Measurements from ENCODE around the gene OSBPL6.

Gene OSBPL6

DNA sequence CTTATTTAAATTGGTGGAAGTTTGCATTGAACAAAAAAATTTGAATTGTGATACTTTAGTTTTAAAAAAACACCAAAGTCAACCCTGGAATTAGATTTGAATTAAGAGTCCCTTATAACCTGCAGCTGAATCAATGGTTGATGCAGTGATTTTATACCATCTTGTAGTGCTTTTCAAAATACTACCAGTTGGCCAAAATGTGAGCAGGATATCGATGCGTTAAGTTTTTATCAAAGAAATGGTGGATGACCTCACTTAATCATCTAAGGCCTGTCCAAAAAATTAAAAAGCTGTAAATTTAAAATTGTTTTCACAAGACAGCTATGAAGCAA is 48.2 kb downstream of the OSBPL6 start:
- DNase-seq, result peak; percentile 81

- DNase-seq, result no peak
These were observed 49.6 kb downstream of the OSBPL6 start for GRCh38 chr2:178243961-178244360.

DNA sequence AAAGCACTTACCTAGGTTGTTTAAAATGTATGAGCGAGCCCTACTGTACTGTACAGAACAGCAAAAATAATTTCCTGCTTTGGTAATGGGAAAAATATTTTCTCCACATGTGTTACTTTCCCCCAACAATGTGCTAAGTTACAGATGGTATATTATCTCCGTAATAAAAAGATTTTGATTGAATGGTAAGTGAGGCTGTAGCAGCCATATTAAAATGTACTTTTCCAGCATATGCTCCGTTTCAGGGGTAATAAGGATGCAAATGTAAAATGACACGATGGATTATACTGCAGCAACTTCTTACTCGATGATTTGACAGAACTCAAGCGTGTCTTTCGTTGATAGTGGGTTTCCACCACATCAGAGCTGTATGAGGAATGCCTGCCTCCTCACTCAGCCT is 50.5 kb downstream of the OSBPL6 start:
- DNase-seq, result no peak

DNA sequence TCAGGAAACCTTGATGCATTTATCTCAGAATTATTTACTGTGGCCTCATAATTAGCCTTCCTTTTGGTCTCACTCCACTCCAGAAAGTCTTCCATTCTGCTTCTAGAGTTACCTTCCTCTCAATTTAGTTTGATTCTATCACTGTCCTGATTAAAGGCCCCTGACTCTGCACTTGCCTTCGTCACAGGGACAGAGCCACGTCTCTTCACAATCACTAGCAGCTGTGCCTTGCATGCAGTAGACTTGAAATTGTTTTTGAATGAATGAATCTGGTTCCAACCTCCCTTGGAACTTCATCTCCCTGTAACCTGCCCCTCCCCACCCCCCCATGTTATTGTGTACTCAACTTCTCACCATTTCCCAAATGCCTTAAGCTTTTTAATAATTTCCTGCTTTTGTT is 52.4 kb downstream of the OSBPL6 start:
- DNase-seq, result no peak

- DNase-seq, result no peak
These were observed 52.9 kb downstream of the OSBPL6 start for GRCh38 chr2:178247250-178247649.

- no peak for DNase-seq
These were observed 56.1 kb downstream of the OSBPL6 start for GRCh38 chr2:178250429-178250828.

DNA sequence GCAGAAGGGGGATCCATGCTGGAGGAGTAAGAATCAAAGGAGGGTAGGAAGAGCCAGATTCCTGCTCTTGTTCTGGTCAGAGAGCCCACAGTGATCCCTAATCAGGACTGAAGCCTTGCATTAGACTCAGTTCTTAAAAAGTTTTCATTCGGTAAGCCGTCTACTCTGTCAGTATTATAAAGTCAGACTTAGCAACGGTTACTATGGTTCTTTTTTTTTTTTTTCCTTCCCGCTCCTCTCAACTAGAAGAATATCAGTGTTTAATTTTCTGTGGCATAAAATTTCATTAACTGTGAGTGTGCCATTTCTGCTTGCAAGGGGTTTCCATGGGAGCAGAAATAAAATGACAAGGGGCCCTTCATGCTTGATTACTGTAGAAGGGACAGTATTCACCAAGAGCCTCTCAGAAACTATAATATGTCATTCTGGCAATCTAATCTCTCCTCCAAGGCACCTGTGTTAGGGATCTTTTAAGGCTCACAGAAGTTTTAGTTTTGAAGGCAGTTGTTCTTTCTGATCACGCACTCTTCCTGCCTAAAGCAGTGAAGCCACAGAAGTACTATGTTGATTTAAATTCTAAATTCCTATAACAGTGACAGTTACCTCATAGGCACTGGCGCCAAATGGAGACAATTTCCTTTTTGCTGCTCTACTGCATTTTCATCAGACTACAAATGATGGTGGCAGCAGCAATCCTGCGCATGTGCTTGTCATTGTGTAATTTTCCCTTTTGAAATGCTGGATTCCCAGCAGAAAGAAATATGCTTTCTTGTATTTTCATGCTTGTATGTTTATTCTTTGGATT is 57.0 kb downstream of the OSBPL6 start:
- no peak for DNase-seq

DNA sequence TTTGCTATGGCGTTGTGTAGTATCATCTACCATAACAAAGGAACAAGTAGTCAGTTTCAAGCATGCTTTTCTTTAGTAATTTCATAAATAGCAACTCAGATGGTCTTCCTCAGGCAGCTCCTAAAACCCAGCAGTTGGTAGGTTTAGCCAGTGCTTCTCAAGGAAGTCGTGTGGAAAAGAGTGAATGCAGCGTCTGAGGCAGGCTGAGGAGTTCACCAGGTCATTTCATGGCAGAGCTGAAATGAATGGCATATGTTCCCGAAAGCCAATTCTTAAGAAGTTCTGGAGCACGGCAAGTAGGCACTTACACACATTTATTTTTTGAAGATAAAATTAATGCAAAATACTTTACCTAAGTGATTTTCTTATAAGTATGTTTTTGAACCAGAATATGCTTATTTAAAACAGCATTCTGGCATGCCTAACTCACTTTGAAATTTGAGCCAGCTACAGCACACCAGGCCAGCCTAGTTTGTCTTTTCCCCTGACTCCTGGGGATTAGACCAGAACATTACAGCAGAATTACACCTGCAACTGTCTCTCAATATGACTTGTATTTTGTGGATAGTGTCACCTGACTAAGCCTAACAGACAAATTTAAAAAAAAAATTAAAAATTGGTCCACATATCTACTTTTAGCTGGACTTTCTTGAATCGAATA is 62.2 kb downstream of the OSBPL6 start:
- no peak for DNase-seq

- no peak for DNase-seq
These were observed 62.8 kb downstream of the OSBPL6 start for GRCh38 chr2:178257127-178257526.

DNA sequence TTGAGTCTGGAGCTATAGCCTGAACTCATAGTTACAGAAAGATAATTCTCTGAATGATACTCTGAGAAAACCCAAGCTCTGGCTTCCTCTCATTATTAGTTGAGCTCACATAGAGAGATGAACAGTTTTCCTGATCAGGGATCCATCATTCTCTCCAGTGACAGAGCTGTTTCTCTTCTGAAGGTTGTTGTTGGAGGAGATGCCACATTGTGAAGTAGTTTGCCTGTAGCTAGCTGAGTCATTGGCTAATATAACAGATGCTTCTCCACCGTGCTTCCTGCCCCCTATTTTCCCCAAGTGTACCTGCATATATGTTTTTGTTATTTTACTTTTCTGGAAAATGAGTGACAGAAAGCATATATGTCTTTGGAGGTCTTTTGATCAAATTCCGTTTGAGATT is 64.6 kb downstream of the OSBPL6 start:
- no peak for DNase-seq

- no peak for DNase-seq
These were observed 69.0 kb downstream of the OSBPL6 start for GRCh38 chr2:178263159-178263860.

GRCh38 chr2:178264211-178264610 is 69.9 kb downstream of the OSBPL6 start:
- DNase-seq, result no peak

- no peak for DNase-seq
These were observed 71.5 kb downstream of the OSBPL6 start for GRCh38 chr2:178265851-178266250.

- DNase-seq, result no peak
These were observed 72.1 kb downstream of the OSBPL6 start for GRCh38 chr2:178266445-178266844.

GRCh38 chr2:178267660-178268059 is 73.3 kb downstream of the OSBPL6 start:
- no peak for DNase-seq

- no peak for DNase-seq
These were observed 74.1 kb downstream of the OSBPL6 start for GRCh38 chr2:178268435-178268834.

GRCh38 chr2:178269438-178270224 is 75.3 kb downstream of the OSBPL6 start:
- DNase-seq, result no peak

DNA sequence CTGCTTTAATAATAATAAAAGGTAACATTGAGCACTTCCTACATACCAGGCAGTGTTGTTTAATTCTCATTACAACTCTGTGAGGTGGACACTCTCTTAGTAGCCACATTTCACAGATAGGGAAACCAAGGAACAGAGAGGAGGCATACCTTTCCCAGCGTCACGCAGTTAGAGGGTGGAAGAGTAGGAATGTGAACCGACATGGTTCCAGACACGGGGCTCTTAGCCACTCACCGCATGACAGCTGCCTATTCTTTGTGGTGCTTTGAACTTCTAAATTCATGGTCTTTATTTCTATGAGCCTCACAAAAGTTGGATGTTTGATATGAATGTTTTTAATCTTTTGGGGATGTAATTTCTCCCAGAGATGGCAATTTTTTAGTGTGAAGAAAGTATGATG is 76.0 kb downstream of the OSBPL6 start:
- no peak for DNase-seq

- DNase-seq, result no peak
These were observed 76.8 kb downstream of the OSBPL6 start for GRCh38 chr2:178271094-178271493.

DNA sequence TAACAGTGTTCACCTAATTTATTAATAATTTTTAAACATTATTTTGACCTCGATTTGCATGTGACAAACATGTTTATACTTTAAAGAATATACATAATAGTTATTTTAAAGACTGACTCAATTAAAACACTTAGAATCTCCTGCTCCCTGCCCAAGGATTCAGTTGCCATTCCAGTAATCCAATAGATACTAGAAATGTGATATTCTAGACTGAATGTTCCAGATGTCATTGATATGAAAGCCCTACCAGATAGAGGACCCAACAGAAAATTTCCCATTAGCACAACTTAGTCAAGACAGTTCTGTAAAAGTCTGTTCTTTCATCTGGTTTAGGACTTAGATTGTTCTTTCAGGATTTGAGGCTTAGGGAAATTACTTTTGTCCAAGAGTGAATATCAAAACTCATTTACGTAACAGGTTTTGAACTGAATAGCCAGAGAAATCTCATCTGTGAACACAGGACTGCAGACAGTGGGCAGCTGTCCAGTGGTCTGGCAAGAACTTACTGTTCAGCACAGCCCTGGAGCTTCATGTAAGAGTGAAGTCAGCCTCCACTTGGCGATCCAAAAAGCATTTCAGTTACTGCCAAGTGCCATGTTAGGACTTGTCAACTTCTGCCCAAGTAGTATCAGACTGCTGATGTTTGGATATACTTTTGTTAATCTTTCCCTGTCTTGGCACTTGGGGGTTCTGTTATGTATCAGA is 77.5 kb downstream of the OSBPL6 start:
- DNase-seq, result no peak

DNA sequence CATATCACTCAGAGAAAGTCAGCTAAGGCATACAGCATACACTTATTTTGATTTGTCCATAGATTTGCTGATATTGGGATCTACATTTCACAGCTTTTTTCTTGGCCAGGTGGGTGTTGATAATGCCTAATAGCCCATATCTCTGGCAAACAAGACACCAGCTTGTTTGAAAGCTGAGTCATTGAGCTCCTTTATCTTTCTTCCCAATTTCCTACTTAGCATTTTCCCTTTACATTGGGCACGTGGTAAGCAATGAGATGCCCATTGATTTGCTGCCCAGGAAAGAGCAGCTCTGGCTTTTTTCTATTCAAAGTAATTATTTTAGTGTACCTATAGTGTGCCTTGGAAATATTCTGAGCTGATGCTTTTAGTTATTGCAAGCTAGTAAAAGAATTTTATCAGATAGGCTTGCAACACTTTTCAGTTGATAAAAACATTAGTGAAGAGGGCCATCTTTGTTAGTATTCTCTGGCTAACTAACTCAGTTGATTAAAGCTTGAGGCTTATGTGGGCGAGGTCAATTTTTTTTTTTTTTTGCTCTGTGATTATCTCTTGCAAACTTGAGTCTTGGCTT is 79.6 kb downstream of the OSBPL6 start:
- DNase-seq, result no peak

DNA sequence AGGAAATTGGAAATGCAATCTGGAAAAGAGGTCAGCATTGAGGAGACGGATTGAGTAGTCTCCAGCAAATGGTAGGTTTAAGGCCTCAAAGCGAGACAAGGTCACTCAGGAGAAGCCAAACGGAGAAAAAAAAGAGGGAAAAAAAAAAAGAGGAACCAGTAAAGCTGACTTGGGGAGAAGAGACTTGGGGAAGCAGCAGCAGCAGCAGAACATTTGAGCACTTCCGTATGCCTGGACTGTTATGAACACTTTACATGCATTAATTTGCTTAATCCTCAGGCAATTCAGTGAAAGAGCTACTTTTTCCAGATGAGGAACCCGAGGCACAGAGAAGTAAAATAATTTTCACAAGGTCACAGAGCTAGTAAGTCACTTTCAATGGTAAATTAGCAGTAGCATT is 81.3 kb downstream of the OSBPL6 start:
- DNase-seq, result no peak
